Uterus (tissue), 2 donors: ENCODE measurements around the gene DDX4.

Experiments used
- POLR2A ChIP-seq, 2 donors: fragments of 450-650 bp; IDR thresholded peaks; one replicate each; pipeline ENCODE4 v1.6.1; 2016; ENCODE audit warnings: antibody characterized with exemption in 2 of 2, mild to moderate bottlenecking in 1 of 2, moderate library complexity in 1 of 2
- TF ChIP-seq, protein P1 (sequence below), 4 experiments: fragments of 200-600 bp in 2 of 4; fragments of 450-650 bp in 2 of 4; sonication (generic) in 2 of 4; IDR thresholded peaks; one replicate each; pipeline ENCODE4 v1.5.1; 2016 to 2019; ENCODE audit warnings: antibody characterized with exemption in 4 of 4, mild to moderate bottlenecking in 2 of 4, moderate library complexity in 1 of 4

DNA sequence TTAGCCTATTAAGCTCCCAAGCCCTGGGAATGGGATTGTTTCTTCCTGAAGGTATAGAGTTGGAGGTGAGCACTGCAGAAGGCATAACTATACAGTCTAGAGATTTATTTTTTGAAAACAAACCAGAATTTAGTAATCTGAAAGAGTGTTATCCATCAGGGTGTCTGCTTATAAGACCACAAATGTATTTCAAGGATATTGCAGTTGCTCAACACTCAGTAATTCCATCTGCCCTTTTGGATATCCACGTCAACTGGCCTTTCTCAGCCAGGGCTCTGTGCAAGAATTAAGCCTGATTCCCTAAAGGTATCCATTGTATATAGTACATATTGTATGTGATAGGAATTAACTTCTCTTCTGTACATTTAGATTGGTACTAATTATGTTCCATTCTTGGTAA lies 98.3 kb downstream of the DDX4 start:
- no peak for TF ChIP-seq POLR2A (IDR thresholded peaks at IDR 0.05)
- TF ChIP-seq, protein P1, sequence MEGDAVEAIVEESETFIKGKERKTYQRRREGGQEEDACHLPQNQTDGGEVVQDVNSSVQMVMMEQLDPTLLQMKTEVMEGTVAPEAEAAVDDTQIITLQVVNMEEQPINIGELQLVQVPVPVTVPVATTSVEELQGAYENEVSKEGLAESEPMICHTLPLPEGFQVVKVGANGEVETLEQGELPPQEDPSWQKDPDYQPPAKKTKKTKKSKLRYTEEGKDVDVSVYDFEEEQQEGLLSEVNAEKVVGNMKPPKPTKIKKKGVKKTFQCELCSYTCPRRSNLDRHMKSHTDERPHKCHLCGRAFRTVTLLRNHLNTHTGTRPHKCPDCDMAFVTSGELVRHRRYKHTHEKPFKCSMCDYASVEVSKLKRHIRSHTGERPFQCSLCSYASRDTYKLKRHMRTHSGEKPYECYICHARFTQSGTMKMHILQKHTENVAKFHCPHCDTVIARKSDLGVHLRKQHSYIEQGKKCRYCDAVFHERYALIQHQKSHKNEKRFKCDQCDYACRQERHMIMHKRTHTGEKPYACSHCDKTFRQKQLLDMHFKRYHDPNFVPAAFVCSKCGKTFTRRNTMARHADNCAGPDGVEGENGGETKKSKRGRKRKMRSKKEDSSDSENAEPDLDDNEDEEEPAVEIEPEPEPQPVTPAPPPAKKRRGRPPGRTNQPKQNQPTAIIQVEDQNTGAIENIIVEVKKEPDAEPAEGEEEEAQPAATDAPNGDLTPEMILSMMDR (IDR thresholded peaks at IDR 0.05), result no peak
